ENCODE results near the gene SORBS1.

Gene SORBS1

GRCh38 chr10:95280637-95281036 lies 280.5 kb downstream of the SORBS1 start:
- DNase-seq: no peak

- DNase-seq: no peak
Observed at GRCh38 chr10:95279042-95279820, 281.9 kb downstream of the SORBS1 start.

GRCh38 chr10:95278061-95278988 lies 282.8 kb downstream of the SORBS1 start:
- no peak for DNase-seq

GRCh38 chr10:95277614-95278013 lies 283.6 kb downstream of the SORBS1 start:
- no peak for DNase-seq

- no peak for DNase-seq
Observed at GRCh38 chr10:95277201-95277570, 284.0 kb downstream of the SORBS1 start.

DNA sequence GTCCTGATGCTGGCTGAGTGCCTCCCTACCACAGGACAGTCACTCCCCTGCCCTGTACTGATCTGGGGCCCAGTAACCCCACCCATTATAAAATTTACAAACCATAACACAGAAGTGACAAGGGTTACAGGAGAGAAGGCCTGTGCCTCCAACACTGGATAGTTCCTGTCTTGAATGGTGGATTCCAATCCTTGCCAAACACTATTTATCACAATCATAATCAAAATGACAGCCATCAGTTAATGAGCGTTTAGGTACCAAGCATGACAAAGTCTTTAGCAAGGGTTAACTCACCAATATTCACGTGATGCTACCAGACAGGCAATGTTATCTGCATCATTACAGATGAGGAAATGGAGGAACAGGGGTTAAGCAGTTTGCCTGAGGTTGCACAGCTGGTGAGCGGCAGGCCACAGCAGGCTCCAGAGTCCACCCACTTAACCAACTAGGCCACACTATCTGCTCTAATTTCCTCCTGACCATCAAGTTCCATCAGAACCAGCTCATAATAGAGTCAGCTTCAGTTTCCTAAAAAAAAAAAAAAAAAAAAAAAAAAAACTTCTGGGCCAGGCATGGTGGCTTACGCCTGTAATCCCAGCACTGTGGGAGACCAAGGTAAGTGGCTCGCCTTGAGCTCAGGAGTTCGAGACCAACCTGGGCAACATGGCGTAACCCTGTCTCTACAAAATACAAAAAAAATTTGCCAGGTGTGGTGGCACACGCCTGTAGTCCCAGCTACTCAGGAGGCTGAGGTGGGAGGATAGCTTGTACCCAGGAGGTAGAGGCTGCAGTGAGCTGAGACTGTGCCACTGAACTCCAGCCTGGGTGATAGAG lies 284.6 kb downstream of the SORBS1 start:
- DNase-seq: no peak

GRCh38 chr10:95275726-95276366 lies 285.3 kb downstream of the SORBS1 start:
- DNase-seq: no peak

- no peak for DNase-seq
Observed at GRCh38 chr10:95273393-95274312, 287.5 kb downstream of the SORBS1 start.

- DNase-seq: no peak
Observed at GRCh38 chr10:95268438-95268837, 292.7 kb downstream of the SORBS1 start.

GRCh38 chr10:95267251-95267650 lies 293.9 kb downstream of the SORBS1 start:
- DNase-seq: no peak

GRCh38 chr10:95266674-95267095 lies 294.5 kb downstream of the SORBS1 start:
- peak; percentile 62 to 68 for DNase-seq

- DNase-seq: no peak
Observed at GRCh38 chr10:95265572-95265971, 295.6 kb downstream of the SORBS1 start.

DNA sequence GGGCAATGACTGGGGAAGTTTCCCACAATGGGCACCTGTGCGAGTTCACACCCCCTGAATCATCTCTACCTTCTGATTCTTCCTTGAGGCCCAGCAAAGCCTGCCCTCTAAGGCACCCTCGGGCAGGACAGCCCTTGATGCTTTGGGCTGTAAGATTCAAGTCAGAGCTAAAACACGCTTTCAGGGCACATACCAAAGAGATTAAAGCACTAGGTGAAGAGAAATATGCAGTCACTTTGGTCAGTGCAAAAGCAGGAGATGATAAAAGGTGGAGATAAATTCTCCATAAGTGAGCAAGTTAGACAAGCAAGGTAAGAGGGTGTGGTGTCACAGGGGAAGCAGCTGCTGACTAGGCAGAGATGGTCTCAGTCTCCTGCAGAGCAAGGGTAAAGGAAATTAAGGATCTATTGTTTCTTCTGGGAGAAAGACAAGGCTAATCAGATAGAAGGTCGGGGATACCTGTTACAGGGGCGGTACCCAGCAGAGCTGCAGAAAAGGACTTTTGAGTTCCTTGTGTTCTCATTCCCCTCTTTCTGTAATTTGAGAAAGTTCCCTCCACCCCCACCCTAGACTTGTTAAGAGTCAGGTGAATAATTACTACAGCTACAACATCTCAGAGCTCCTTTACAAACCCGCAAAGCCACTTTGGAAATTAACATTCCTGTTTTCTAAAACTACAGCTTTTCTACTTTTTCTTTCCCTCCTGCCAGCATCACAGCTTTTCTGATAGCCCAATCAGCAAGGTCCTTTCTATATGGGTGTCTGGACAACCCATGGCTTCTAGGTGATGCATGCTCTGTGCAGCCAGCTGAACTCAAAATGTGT lies 296.7 kb downstream of the SORBS1 start:
- DNase-seq: no peak

DNA sequence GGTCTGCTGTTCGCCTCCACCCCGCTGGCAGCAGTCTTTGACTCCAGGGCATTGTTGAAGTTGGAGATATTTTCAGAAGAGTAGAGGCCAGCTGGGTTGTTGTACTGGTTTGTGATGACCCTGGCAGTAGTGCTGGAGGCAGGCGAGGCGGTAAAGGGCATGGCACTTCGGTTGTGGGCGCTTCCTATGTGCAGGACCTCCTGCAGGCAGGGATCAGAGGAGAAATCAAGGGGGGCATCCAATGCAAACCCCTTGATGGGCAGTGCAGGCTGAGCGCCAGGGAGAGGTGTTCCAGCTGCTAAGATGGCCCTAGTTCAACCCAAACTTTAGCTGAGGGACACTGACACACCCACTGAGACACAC lies 297.3 kb downstream of the SORBS1 start:
- no peak for DNase-seq

DNA sequence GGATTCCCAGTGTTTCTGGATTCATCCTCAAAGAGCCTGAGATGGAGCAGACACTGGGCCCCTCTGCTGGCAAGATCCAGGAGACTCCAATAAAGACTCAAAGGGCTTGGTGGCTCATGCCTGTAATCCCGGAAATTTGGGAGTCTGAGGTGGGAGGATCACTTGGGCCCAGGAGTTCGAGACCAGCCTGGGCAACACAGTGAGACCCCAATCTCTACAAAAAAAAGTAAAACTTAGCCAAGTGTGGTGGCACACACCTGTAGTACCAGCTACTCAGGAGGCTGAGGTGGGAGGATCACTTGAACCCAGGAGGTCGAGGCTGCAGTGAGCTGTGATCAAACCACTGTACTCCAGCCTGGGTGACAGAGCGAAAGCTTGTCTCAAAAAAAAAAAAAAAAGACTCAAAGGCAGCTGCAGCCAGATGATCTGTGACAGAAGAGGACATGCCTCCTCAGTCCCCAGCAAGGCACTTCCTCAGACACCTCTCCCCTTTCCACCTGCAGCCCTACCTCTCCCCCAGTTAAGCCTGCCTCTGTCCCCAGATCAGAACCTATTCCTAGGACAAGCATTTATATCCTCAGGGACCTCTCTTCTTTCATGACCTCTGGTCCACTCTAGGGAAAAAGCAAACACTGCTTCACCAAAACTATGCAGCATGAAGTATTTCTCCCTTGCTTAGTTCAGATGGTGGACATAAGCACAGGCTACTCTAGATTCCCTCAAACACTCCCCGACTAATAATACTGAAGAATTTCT lies 298.2 kb downstream of the SORBS1 start:
- DNase-seq: no peak

DNA sequence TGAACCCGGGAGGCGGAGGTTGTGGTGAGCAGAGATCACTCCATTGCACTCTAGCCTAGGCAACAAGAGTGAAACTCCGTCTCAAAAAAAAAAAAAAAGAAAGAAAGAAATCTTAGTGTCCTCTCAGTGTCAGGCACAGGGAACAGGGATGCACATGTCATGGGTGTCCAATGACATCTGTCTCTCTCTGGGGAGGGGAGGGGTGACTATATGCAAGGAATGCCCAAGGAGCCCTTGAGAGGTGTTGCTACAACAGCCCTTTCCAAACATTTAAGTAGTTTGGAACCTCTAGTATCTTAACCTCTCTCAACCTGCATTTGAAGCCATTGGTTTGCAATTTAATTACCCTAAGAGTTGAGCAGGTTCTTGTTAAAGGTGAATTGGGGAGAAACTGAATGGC lies 299.2 kb downstream of the SORBS1 start:
- no peak for DNase-seq
